Embryonic facial prominence (tissue), 1 donor: ENCODE results near the gene RAET1G.
"Not testable (repeated sequence)": the region's sequence is repeated elsewhere in the genome, so short reads cannot be mapped to it uniquely, and the experiment has no call there.

ENCODE experiments used
- DNase-seq: peaks from one replicate; pipeline ENCODE4 v3.0.0-alpha.2; 2016; ENCODE audit errors: extremely low spot score

The RAET1G gene

GRCh38 chr6:149934249-149935156 is 11.6 kb upstream of the RAET1G start:
- no peak for DNase-seq

- no peak for DNase-seq
Measured at GRCh38 chr6:149933461-149933860, 10.5 kb upstream of the RAET1G start.

GRCh38 chr6:149933036-149933435 is 10.1 kb upstream of the RAET1G start:
- no peak for DNase-seq

GRCh38 chr6:149931501-149931900 is 8.6 kb upstream of the RAET1G start:
- no peak for DNase-seq

GRCh38 chr6:149929422-149929821 is 6.5 kb upstream of the RAET1G start:
- no peak for DNase-seq

GRCh38 chr6:149927025-149927424 is 4.1 kb upstream of the RAET1G start:
- not testable (repeated sequence) for DNase-seq

GRCh38 chr6:149925974-149926777 is 3.3 kb upstream of the RAET1G start:
- no peak for DNase-seq

GRCh38 chr6:149925253-149925973 is 2.5 kb upstream of the RAET1G start:
- DNase-seq, result no peak

GRCh38 chr6:149924933-149925252 is 2.0 kb upstream of the RAET1G start:
- DNase-seq, result no peak

GRCh38 chr6:149924206-149924932 is 1.4 kb upstream of the RAET1G start:
- DNase-seq, result no peak

GRCh38 chr6:149923327-149923986 is 536 bp upstream of the RAET1G start:
- no peak for DNase-seq

GRCh38 chr6:149922091-149922490 is 830 bp downstream of the RAET1G start:
- DNase-seq, result not testable (repeated sequence)

GRCh38 chr6:149921361-149921760 is 1.6 kb downstream of the RAET1G start:
- no peak for DNase-seq

GRCh38 chr6:149919834-149920225 is 3.1 kb downstream of the RAET1G start:
- no peak for DNase-seq

GRCh38 chr6:149919126-149919833 is 3.6 kb downstream of the RAET1G start:
- not testable (repeated sequence) for DNase-seq

- DNase-seq, result no peak
Measured at GRCh38 chr6:149918151-149918905, 4.6 kb downstream of the RAET1G start.

GRCh38 chr6:149917679-149918078 is 5.2 kb downstream of the RAET1G start:
- no peak for DNase-seq

- DNase-seq, result no peak
Measured at GRCh38 chr6:149915970-149916865, 6.7 kb downstream of the RAET1G start.
